Mammary epithelial cell (primary cell): ENCODE results near the gene NACC2.

Source experiments
- EZH2 ChIP-seq: IDR thresholded peaks from 2 replicates; pipeline ENCODE4 v1.6.1; 2012; ENCODE audit warnings: low read length, inconsistent platforms, borderline replicate concordance
- TF ChIP-seq, protein P1 (sequence below), 2 donors: IDR thresholded peaks in 1 of 2; conservative IDR thresholded peaks in 1 of 2; 2 replicates each; pipeline ENCODE4 v1.5.1; 2011 to 2012; ENCODE audit warnings: inconsistent platforms in 2 of 2, low read length in 2 of 2, mild to moderate bottlenecking in 2 of 2, control low read depth in 1 of 2, low read depth in 1 of 2; ENCODE audit not compliant: insufficient read depth in 1 of 2; ENCODE audit errors: extremely low read depth in 1 of 2

GRCh38 chr9:136142859-136143214, 47.7 kb upstream of the NACC2 start:
- TF ChIP-seq, protein P1, sequence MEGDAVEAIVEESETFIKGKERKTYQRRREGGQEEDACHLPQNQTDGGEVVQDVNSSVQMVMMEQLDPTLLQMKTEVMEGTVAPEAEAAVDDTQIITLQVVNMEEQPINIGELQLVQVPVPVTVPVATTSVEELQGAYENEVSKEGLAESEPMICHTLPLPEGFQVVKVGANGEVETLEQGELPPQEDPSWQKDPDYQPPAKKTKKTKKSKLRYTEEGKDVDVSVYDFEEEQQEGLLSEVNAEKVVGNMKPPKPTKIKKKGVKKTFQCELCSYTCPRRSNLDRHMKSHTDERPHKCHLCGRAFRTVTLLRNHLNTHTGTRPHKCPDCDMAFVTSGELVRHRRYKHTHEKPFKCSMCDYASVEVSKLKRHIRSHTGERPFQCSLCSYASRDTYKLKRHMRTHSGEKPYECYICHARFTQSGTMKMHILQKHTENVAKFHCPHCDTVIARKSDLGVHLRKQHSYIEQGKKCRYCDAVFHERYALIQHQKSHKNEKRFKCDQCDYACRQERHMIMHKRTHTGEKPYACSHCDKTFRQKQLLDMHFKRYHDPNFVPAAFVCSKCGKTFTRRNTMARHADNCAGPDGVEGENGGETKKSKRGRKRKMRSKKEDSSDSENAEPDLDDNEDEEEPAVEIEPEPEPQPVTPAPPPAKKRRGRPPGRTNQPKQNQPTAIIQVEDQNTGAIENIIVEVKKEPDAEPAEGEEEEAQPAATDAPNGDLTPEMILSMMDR (conservative IDR thresholded peaks at IDR 0.05 in 1 of 2, IDR thresholded peaks at IDR 0.05 in 1 of 2; ENCODE audit: extremely low read depth in 1 of 2, insufficient read depth in 1 of 2, low read depth in 1 of 2, low read length in 2 of 2), result no peak
- no peak for TF ChIP-seq EZH2
